HG02884 (cell line): ENCODE data around the gene PCLAF.
"Not testable (repeated sequence)": the region's sequence is repeated elsewhere in the genome, so short reads cannot be mapped to it uniquely, and the experiment has no call there.

Source experiments
- ATAC-seq: cut with Tn5 transposase; IDR thresholded peaks from one replicate; pipeline ENCODE4 v1.9.1; 2021; ENCODE audit warnings: mild to moderate bottlenecking, moderate library complexity; ENCODE audit not compliant: unreplicated experiment

The PCLAF gene

GRCh38 chr15:64326458-64326857 is 54.8 kb downstream of the PCLAF start:
- ATAC-seq = not testable (repeated sequence)

- ATAC-seq = no peak
Observed at GRCh38 chr15:64324165-64324877, 56.9 kb downstream of the PCLAF start.

DNA sequence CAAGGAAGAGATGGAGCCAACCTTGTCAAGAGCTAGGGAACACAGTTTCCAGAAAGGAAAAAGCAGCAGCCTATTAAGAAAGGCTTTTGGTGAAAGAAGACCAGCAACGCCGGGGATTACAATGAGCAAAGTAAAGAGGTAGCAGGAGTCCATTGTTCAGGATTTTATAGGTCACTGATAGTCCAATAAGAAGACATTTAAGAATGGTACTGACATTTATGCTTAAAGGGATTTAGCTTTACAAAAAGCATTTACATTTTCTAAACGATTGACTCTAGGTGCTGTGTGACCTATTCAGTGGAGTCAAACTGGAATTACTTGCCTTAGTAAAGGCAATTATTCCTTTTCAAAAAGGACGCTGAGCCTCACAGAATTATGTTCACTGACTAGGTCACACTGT is 66.0 kb downstream of the PCLAF start:
- no peak for ATAC-seq

GRCh38 chr15:64314456-64314855 is 66.8 kb downstream of the PCLAF start:
- ATAC-seq = no peak
